GM23338 (cell line): ENCODE data around the gene MEI1. TPM values are rescaled to one million over a fixed set of nuclear protein-coding genes. Genes with fewer than 3 reads are reported as not detected.

Experiments
- ATAC-seq: fragments of 200-7000 bp; cut with Tn5 transposase; 3 replicates; pipeline ENCODE4 v1.9.1; 2020
- DNase-seq: peaks from one replicate; pipeline ENCODE4 v3.0.0-alpha.2; 2015; ENCODE audit warnings: low spot score
- H2AFZ ChIP-seq: fragments of 200-600 bp; sonication (generic); 2 replicates; pipeline ENCODE4 v1.8.0; 2016; ENCODE audit warnings: antibody characterized with exemption, mild to moderate bottlenecking, moderate library complexity
- H3F3A ChIP-seq: fragments of 200-600 bp; sonication (generic); replicated peaks from 2 replicates; pipeline ENCODE4 v1.8.0; 2017; ENCODE audit warnings: antibody characterized with exemption, mixed run types, low read depth
- H3K27ac ChIP-seq: fragments of 200-600 bp; sonication (generic); 2 replicates; pipeline ENCODE4 v1.6.1; 2016; ENCODE audit warnings: low read depth
- H3K27me3 ChIP-seq: fragments of 200-600 bp; sonication (generic); 2 replicates; pipeline ENCODE4 v1.8.0; 2016; ENCODE audit warnings: mild to moderate bottlenecking, mixed run types, moderate library complexity; ENCODE audit not compliant: insufficient read depth
- H3K36me3 ChIP-seq: fragments of 200-600 bp; sonication (generic); 2 replicates; pipeline ENCODE4 v1.8.0; 2016; ENCODE audit warnings: mild to moderate bottlenecking; ENCODE audit not compliant: insufficient read depth
- H3K4me1 ChIP-seq: fragments of 200-600 bp; sonication (generic); 2 replicates; pipeline ENCODE4 v1.8.0; 2016; ENCODE audit warnings: mild to moderate bottlenecking, moderate library complexity; ENCODE audit not compliant: insufficient read depth
- H3K4me2 ChIP-seq: fragments of 200-600 bp; sonication (generic); 2 replicates; pipeline ENCODE4 v1.7.1; 2017; ENCODE audit warnings: mixed run types
- H3K4me3 ChIP-seq: fragments of 200-600 bp; sonication (generic); 2 replicates; pipeline ENCODE4 v1.6.1; 2016; ENCODE audit warnings: mixed run types
- H3K79me2 ChIP-seq: fragments of 200-600 bp; sonication (generic); replicated peaks from 2 replicates; pipeline ENCODE4 v1.8.0; 2017; ENCODE audit warnings: mild to moderate bottlenecking; ENCODE audit not compliant: insufficient read depth
- H3K9me2 ChIP-seq: fragments of 200-600 bp; sonication (generic); 2 replicates; pipeline ENCODE4 v1.8.0; 2017; ENCODE audit not compliant: insufficient read depth
- H4K20me1 ChIP-seq: fragments of 200-600 bp; sonication (generic); replicated peaks from 2 replicates; pipeline ENCODE4 v1.8.0; 2017; ENCODE audit warnings: mild to moderate bottlenecking; ENCODE audit not compliant: insufficient read depth
- H3K27ac Mint-ChIP-seq: 2 replicates; pipeline ENCODE4 v1.8.0; 2020; ENCODE audit warnings: inconsistent platforms, mild to moderate bottlenecking, moderate library complexity, mixed read lengths
- H3K27me3 Mint-ChIP-seq: 3 replicates; pipeline ENCODE4 v1.8.0; 2022; ENCODE audit warnings: low read depth, mild to moderate bottlenecking, moderate library complexity, mixed read lengths, inconsistent platforms; ENCODE audit not compliant: insufficient read depth, poor library complexity
- H3K36me3 Mint-ChIP-seq: 3 replicates; pipeline ENCODE4 v1.8.0; 2021; ENCODE audit warnings: low read depth, mild to moderate bottlenecking, inconsistent platforms, moderate library complexity, mixed read lengths
- H3K4me1 Mint-ChIP-seq: 3 replicates; pipeline ENCODE4 v1.8.0; 2020; ENCODE audit warnings: mild to moderate bottlenecking, inconsistent platforms, mixed read lengths
- H3K4me3 Mint-ChIP-seq: 3 replicates; pipeline ENCODE4 v1.8.0; 2021; ENCODE audit warnings: moderate library complexity, mild to moderate bottlenecking, inconsistent platforms, mixed read lengths
- H3K9me3 Mint-ChIP-seq: 3 replicates; pipeline ENCODE4 v1.8.0; 2020; ENCODE audit warnings: moderate library complexity, mild to moderate bottlenecking, inconsistent platforms, mixed read lengths
- CREB1 ChIP-seq: fragments of 250-450 bp; sonication (Bioruptor Pico); IDR thresholded peaks from 2 replicates; pipeline ENCODE4 v1.5.0; 2020; ENCODE audit warnings: low read depth, mild to moderate bottlenecking, moderate library complexity
- EZH2phosphoT487 ChIP-seq: fragments of 200-600 bp; sonication (generic); IDR thresholded peaks from one replicate; pipeline ENCODE4 v1.8.1; 2018; ENCODE audit warnings: antibody characterized with exemption; ENCODE audit not compliant: unreplicated experiment
- JUNB ChIP-seq: IDR thresholded peaks from one replicate; pipeline ENCODE4 v1.6.1; 2016; ENCODE audit warnings: antibody characterized with exemption; ENCODE audit not compliant: unreplicated experiment
- NANOG ChIP-seq: IDR thresholded peaks from 2 replicates; pipeline ENCODE4 v1.6.1; 2016; ENCODE audit warnings: antibody characterized with exemption, borderline replicate concordance
- REST ChIP-seq: IDR thresholded peaks from one replicate; pipeline ENCODE4 v1.6.1; 2018; ENCODE audit warnings: antibody characterized with exemption; ENCODE audit not compliant: unreplicated experiment
- ZNF331 ChIP-seq: fragments of 250-450 bp; sonication (Bioruptor Pico); IDR thresholded peaks from 2 replicates; pipeline ENCODE4 v1.5.0; 2020; ENCODE audit warnings: low read depth, mild to moderate bottlenecking, moderate library complexity
- polyA plus RNA-seq: library from polyadenylated mRNA; unstranded; fragments of >200 nt; fragmentation: Nextera tagmentation; extraction: Ambion mirVana; gene quantifications from 2 replicates; pipeline ENCODE4 v1.2.1, GENCODE V29; 2016
- total RNA-seq: library from RNA; depleted of rRNA; stranded (reverse); fragments of >200 nt; shearing (Covaris generic); gene quantifications from 2 replicates; pipeline ENCODE4 v1.2.3, GENCODE V29; 2014
- TF ChIP-seq, protein P1 (sequence below), 2 experiments: fragments of 200-600 bp in 1 of 2; sonication (generic) in 1 of 2; conservative IDR thresholded peaks; 2 replicates each; pipeline versions ENCODE4 v1.5.1 to v1.6.1; 2016 to 2017; ENCODE audit warnings: antibody characterized with exemption in 2 of 2, low read depth in 2 of 2, mild to moderate bottlenecking in 2 of 2, moderate library complexity in 1 of 2

MEI1 gene
- total and polyA plus RNA-seq, 2 experiments from 2014 or later = 0.28 to 0.87 TPM

- no peaks in the 10 kb centered on the region for H3F3A ChIP-seq
- no peaks in the 10 kb centered on the region for H3K9me2 ChIP-seq
- no peak overlapping the region for H3K4me3 ChIP-seq
- TF ChIP-seq, protein P1, sequence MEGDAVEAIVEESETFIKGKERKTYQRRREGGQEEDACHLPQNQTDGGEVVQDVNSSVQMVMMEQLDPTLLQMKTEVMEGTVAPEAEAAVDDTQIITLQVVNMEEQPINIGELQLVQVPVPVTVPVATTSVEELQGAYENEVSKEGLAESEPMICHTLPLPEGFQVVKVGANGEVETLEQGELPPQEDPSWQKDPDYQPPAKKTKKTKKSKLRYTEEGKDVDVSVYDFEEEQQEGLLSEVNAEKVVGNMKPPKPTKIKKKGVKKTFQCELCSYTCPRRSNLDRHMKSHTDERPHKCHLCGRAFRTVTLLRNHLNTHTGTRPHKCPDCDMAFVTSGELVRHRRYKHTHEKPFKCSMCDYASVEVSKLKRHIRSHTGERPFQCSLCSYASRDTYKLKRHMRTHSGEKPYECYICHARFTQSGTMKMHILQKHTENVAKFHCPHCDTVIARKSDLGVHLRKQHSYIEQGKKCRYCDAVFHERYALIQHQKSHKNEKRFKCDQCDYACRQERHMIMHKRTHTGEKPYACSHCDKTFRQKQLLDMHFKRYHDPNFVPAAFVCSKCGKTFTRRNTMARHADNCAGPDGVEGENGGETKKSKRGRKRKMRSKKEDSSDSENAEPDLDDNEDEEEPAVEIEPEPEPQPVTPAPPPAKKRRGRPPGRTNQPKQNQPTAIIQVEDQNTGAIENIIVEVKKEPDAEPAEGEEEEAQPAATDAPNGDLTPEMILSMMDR (conservative IDR thresholded peaks at IDR 0.05; ENCODE audit: low read depth in 2 of 2) = peak; percentile 67 to 69
- TF ChIP-seq CREB1 (CRISPR knock-in tag) = no peak
- Mint-ChIP-seq H3K4me1 (peaks cover 37% of the 10 kb centered on the region), H3K9me3 (no peaks in the 10 kb centered on the region), H3K4me3 (no peak overlapping the region; the same call in 2 of the 3 replicates), H3K27ac (no peak overlapping the region), H3K36me3 (peaks cover 12% of the 10 kb centered on the region), H3K27me3 (peaks cover 11% of the 10 kb centered on the region)
- H3K27ac ChIP-seq = no peak overlapping the region
- DNase-seq (peak; percentile 79), ATAC-seq (peak; percentile 47)
- peaks cover 10% of the 10 kb centered on the region for H3K4me1 ChIP-seq
- no peaks in the 10 kb centered on the region for H3K27me3 ChIP-seq
- H3K4me2 ChIP-seq = no peak overlapping the region
- no peaks in the 10 kb centered on the region for H3K79me2 ChIP-seq
- H3K36me3 ChIP-seq = no peaks in the 10 kb centered on the region; the same call in 1 of the 2 replicates
- no peak overlapping the region for H2AFZ ChIP-seq
- H4K20me1 ChIP-seq = peaks cover 10% of the 10 kb centered on the region; the same call in 1 of the 2 replicates
Measured at GRCh38 chr22:41822317-41823057, 123.2 kb downstream of the MEI1 start.

- peaks cover 41% of the 10 kb centered on the region for H3K4me1 Mint-ChIP-seq
- Histone ChIP-seq H3K27ac (no peak overlapping the region), H4K20me1 (peaks cover 10% of the 10 kb centered on the region; the same call in 1 of the 2 replicates), H3K9me2 (no peaks in the 10 kb centered on the region), H3K27me3 (no peaks in the 10 kb centered on the region), H3K36me3 (no peaks in the 10 kb centered on the region), H3K4me2 (no peak overlapping the region), H3F3A (no peaks in the 10 kb centered on the region), H3K4me1 (peaks cover 10% of the 10 kb centered on the region), H3K4me3 (no peak overlapping the region), H3K79me2 (no peaks in the 10 kb centered on the region), H2AFZ (no peak overlapping the region)
- H3K9me3 Mint-ChIP-seq = no peaks in the 10 kb centered on the region
- ATAC-seq (peak; percentile 52), DNase-seq (no peak)
- no peak overlapping the region for H3K27ac Mint-ChIP-seq
- H3K27me3 Mint-ChIP-seq = peaks cover 12% of the 10 kb centered on the region
- peaks cover 12% of the 10 kb centered on the region for H3K36me3 Mint-ChIP-seq
- H3K4me3 Mint-ChIP-seq = no peak overlapping the region
- TF ChIP-seq, protein P1 (conservative IDR thresholded peaks at IDR 0.05; ENCODE audit: low read depth in 2 of 2) = no peak
- TF ChIP-seq JUNB (no peak), ZNF331 (no peak), REST (no peak), CREB1 (CRISPR knock-in tag) (no peak), NANOG (no peak), EZH2phosphoT487 (no peak)
Measured at GRCh38 chr22:41823797-41824196, 124.5 kb downstream of the MEI1 start.
